ENCODE measurements around the gene ZP1.
"Not testable (repeated sequence)": the region's sequence is repeated elsewhere in the genome, so short reads cannot be mapped to it uniquely, and the experiment has no call there.

ZP1 gene, protein sequence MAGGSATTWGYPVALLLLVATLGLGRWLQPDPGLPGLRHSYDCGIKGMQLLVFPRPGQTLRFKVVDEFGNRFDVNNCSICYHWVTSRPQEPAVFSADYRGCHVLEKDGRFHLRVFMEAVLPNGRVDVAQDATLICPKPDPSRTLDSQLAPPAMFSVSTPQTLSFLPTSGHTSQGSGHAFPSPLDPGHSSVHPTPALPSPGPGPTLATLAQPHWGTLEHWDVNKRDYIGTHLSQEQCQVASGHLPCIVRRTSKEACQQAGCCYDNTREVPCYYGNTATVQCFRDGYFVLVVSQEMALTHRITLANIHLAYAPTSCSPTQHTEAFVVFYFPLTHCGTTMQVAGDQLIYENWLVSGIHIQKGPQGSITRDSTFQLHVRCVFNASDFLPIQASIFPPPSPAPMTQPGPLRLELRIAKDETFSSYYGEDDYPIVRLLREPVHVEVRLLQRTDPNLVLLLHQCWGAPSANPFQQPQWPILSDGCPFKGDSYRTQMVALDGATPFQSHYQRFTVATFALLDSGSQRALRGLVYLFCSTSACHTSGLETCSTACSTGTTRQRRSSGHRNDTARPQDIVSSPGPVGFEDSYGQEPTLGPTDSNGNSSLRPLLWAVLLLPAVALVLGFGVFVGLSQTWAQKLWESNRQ

DNA sequence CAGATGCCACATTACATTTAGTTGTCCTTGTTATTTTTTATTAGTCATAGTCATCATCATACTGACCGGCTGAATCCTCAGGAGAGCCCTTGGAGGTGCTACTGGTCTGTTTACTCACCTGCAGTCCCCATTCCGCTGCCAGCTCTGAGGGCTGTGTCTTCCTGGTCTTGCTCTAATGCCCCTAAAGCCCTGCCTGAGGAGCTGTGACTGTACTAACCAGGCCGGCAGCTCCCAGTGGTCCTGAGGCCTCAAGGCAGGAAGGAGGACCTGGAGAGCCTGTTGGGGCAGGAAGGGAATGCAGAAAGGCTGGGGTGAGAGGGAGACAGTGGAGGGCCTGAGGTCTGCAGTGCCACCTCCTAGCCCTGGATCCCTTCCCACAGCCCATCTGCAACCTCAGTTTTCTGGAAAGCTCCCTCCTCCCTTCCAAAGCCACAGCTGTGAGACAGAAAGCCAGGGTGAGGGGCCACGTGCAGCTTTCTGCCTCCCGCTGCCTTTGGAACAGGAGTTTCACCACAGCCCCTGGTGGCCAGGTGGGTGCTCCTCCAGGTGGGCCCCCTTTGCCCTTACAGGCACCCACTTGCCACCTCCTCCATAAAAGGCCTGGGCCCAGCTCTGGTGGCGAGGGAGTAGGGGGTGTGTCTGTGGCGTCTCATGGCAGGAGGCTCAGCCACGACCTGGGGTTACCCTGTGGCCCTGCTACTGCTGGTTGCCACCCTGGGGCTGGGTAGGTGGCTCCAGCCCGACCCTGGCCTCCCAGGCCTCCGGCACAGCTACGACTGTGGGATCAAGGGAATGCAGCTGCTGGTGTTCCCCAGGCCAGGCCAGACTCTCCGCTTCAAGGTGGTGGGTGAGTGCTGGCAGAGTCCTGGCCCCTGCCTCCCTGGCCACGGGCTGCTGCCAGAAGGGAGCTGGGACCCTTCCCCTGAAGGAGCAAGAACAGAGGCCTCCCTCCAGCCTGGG lies at the start of gene ZP1:
ZP1 (plus strand) TSS at position 632 of the 960 bp plus-strand sequence; CDS start at position 652, 20 bp downstream.
- TF ChIP-seq POLR2A (IDR thresholded peaks at IDR 0.05; ENCODE audit: low read depth, low read length), result no peak
- no peak for DNase-seq (ENCODE audit: insufficient read length, low spot score)
- FAIRE-seq, result no peak

DNA sequence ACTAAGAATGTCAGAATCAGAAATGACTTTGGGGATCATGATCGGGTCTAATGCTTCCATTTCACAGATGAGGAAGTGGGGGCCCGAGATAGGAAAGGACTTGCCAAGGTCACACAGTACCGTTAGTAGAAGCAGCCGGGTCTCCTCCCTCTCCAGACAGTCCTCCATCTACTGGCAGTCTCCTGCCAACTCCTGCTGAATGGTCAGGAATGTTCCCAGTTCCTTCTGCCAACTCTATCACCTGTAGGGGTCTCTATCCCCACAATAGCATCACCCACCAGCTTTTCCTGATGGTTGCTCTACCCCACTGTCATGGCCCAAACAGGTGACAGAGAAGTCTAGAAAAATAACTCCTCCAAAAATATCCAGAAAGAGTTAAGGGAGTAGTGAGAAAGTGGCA lies 49.3 kb upstream of the ZP1 start:
- no peak for TF ChIP-seq POLR2A (IDR thresholded peaks at IDR 0.05; ENCODE audit: low read depth, low read length)
- FAIRE-seq (no peak), DNase-seq (ENCODE audit: insufficient read length, low spot score) (no peak)

DNA sequence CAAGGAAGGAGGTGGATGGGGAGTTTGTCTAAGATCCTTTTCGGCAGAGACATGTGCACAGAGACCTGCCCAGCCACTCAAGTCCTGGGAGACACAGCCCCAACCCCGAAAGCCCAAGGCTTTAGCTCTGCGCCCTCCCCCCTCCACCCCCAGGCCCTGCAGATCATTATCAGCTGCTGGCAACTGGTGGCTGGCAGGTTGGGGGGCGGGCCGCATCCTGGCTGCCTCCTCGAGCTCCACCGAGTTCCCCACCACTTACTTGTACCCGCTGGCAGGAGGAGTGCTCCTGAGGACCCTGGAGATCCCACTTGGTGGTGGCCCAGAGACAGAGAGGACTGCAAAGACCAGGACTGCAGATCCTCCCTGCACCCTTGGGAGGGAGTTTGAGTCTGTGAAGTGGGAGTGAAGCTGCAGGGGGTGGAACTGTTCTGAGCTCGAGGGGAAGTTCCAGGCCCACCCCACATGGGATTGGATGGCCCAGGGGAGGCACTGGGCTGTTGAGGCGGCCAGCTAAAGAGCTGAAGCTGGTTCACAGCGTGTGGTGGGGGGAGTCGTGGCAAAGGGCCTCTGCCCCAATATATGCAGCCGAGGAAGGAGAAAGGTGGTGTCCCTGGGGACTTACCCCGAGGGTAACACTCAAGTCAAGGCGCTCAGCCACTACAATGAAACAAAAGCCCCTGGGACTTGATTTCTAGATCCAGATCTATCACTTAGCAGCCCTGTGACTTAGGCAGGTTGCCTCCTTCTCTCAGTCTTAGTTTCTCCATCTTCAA lies 45.3 kb upstream of the ZP1 start:
- FAIRE-seq (no peak), DNase-seq (ENCODE audit: insufficient read length, low spot score) (no peak)
- TF ChIP-seq POLR2A (IDR thresholded peaks at IDR 0.05; ENCODE audit: low read depth, low read length), result no peak

DNA sequence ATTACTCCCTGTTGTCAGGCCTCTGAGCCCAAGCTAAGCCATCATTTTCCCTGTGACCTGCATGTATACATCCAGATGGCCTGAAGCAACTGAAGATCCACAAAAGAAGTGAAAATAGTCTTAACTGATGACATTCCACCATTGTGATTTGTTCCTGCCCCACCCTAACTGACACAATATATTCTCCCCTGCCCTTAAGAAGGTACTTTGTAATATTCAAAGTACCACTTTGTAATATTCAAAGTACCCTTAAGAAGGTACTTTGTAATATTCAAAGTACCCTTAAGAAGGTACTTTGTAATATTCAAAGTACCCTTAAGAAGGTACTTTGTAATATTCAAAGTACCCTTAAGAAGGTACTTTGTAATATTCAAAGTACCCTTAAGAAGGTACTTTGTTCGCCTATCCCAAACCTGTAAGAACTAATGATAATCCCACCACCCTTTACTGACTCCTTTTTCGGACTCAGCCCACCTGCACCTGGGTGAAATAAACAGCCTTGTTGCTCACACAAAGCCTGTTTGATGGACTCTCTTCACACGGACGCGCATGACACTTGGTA lies 43.5 kb upstream of the ZP1 start:
- not testable (repeated sequence) for DNase-seq (ENCODE audit: insufficient read length, low spot score); FAIRE-seq

DNA sequence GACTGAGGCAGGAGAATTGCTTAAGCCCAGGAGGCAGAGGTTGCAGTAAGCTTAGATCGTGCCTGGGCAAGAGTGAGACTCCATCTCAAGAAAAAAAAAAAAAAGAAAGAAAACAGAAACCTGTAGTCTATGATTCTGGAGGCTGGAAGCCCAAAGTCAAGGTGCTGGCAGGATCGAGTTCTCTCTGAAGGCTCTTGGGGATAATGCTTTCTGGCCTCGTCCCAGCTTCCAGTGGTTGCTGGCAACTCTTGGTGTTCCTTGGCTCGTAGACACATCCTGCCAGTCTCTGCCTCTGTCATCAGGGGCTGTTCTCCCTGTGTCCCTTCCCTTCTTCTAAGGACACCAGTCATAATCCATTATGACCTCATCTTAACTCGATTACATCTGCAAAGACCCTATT lies 42.2 kb upstream of the ZP1 start:
- TF ChIP-seq POLR2A (IDR thresholded peaks at IDR 0.05; ENCODE audit: low read depth, low read length), result no peak
- FAIRE-seq (no peak), DNase-seq (ENCODE audit: insufficient read length, low spot score) (no peak)

DNA sequence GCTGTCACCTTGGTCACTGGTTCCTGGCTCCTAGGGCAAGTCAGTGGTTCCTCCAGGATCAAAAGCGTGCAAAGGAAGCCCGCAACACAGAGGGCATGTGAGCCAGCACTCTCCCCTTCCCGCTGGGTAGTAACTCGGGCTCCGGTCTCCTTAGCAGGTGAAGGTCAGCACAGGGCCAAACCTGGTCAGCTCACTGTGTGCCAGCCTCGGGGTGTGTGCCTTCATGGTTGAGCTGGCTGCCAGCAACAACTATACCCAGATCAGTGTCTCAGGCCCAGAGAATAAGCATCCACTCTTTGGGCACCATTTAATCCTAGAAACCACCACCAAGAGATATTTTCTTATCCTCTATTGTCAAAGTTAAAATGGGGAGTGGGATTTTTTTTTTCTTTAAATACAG lies 41.6 kb upstream of the ZP1 start:
- FAIRE-seq, result no peak
- no peak for TF ChIP-seq POLR2A (IDR thresholded peaks at IDR 0.05; ENCODE audit: low read depth, low read length)
- DNase-seq (ENCODE audit: insufficient read length, low spot score), result no peak

DNA sequence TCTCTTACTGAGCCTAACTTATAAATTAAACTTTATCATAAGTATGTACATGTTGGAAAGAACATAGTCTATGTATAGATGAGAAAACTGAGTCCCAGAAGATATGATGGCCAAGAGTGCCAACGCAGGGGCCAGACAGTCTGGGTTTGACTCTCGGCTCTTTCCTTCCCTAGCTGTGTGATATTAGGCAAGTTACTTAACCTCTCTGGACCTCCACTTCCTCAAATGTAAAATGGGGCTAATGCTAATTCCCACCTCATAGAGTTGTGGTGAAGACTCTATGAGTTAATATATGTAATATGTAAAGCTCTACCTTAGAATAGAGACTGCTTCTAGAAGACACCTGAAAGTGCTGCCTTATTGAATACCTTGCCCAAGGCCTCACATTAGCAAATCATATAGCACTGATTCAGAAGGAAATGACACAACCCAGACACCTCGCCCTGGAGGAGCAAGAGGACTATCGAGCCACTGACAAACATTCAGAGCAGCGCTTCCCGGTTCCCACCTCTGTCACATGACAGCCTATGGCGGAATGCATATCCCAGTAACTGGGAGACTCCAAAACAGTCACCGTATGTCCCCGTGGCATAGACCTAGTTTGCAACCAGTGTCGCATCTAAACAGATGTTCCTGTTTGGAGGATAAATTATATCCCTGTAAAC lies 36.7 kb upstream of the ZP1 start:
- FAIRE-seq, result no peak
- TF ChIP-seq POLR2A (IDR thresholded peaks at IDR 0.05; ENCODE audit: low read depth, low read length), result no peak
- DNase-seq (ENCODE audit: insufficient read length, low spot score), result no peak

DNA sequence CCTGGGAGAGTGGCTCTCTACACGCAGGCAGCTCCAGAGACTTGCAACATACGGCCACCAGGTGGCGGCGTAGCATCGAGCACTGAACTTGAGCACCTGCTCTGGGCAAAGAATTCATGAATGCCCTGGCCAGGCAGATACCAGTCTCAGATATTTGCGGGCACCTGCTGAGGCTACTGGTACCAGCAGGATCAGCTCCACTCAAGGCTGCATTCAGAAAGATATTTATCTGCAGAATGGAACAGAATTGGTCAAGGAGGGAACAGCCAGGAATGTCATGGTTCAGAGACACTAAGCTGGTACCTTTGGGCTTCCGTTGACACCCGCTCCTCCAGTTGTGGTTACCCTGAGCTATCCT lies 36.2 kb upstream of the ZP1 start:
- FAIRE-seq, result no peak
- TF ChIP-seq POLR2A (IDR thresholded peaks at IDR 0.05; ENCODE audit: low read depth, low read length), result no peak
- peak; percentile 75 for DNase-seq (ENCODE audit: insufficient read length, low spot score)

DNA sequence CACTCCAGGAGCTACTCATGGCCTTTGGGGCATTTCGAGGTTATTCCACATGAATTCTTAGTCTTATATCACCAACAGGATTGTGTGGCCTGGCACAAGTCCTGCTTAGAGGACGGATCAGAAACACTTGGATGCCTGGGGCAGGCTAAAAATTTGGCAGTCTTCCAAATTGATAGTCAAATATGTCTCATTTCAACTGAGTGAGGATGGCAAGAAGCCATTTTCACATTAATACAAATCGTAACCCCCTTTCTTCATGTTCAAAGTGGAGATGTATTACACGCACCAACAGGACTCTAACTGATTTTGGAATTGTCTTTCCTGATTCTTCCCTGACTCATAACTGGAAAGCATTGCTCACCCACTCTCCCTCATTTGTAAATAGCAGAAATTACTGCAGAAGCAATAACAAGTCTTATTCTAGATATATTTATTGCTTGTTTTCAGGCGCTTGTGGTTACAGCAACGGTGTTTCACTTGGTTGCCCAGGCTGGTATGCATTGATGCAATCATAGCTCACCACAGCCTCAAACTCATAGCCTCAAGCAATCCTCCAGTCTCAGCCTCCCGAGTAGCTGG lies 35.8 kb upstream of the ZP1 start:
- no peak for FAIRE-seq
- TF ChIP-seq POLR2A (IDR thresholded peaks at IDR 0.05; ENCODE audit: low read depth, low read length), result no peak
- peak; percentile 43 for DNase-seq (ENCODE audit: insufficient read length, low spot score)

DNA sequence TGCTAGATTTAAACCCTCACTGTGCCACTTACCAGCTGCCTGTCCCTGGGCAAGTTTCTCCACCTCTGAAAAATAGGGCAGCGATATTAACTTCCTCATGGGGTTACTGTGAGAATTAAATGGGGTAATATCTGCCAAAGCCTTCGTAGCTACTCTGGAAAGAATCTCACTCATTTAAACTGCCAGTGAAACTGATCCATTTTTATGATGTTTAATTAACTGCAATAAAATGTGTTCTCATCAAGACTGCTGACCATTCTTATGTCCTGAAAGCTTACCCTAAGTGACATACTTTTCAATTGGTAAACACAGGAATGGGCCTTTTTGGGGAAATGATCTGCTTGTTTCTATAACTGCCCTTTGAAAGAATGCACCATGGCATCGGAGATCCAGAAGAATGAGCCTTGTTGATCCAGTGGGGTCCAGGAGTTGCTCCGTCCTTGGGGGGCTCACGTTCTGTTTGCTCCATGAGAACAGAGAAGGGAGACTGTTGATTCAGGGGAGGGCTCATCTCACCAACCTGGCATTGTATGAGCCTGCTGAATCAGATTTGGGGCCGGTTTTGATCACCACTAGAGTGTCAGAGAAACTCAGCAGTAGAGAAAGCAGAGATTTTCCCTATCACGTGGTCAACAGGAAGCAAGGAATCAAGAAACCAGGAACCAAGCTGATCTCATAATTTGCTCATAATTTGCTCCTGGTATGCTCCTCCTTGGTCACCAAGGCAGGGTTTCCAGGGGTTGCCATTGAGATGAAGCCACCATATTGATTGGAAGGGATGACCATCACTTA lies 32.4 kb upstream of the ZP1 start:
- FAIRE-seq (no peak), DNase-seq (ENCODE audit: insufficient read length, low spot score) (no peak)
- no peak for TF ChIP-seq POLR2A (IDR thresholded peaks at IDR 0.05; ENCODE audit: low read depth, low read length)

DNA sequence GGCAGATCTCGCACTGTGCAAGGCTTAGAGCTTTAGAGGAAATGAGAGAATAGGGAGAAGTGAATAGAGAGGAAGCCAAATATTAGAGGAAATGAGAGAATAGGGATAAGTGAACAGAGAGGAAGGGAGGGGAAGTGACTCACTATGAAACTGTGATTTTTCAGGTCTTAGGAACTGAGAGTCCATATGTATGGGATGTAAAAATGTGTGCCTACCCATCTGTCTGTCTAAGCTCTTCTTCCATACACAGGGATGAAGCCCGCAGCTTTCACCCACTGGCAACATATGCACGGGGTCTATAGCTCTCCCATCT lies 31.9 kb upstream of the ZP1 start:
- DNase-seq (ENCODE audit: insufficient read length, low spot score) (no peak), FAIRE-seq (no peak)
- no peak for TF ChIP-seq POLR2A (IDR thresholded peaks at IDR 0.05; ENCODE audit: low read depth, low read length)

Measured in H54 (cell line).